LNCaP clone FGC (cell line): ENCODE results near the gene COL23A1.

ENCODE experiments used
- DNase-seq: peaks from one replicate; pipeline ENCODE4 v3.0.0-alpha.2; 2011; ENCODE audit warnings: low read depth
- H3K4me3 ChIP-seq: 2 replicates; pipeline ENCODE4 v1.5.1; 2011; ENCODE audit warnings: mild to moderate bottlenecking, low read depth, low read length, control low read depth
- TF ChIP-seq, protein P1 (sequence below): IDR thresholded peaks from 2 replicates; pipeline ENCODE4 v1.5.1; 2012; ENCODE audit warnings: mild to moderate bottlenecking; ENCODE audit not compliant: control insufficient read depth, insufficient read depth; ENCODE audit errors: extremely low read depth

COL23A1 gene

DNA sequence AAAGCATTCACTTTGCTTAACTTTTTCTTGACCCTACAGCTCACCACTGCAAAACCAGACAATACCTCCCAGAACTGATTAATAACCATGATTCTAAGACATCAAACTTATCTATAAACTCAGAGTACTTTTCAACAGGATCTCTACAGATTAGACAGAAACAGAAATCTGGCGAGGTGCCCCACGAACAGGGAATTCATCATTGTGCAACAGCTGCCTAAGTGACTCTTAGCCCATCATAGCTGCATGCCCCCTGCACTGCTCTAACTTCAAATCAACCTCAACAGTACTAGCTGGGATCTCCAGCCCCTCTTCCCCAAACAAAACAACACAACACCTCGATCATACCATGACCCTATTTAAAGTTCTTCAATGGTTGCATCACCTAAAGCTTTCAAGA, 16.1 kb upstream of the COL23A1 start:
- no peak overlapping the region for H3K4me3 ChIP-seq
- TF ChIP-seq, protein P1, sequence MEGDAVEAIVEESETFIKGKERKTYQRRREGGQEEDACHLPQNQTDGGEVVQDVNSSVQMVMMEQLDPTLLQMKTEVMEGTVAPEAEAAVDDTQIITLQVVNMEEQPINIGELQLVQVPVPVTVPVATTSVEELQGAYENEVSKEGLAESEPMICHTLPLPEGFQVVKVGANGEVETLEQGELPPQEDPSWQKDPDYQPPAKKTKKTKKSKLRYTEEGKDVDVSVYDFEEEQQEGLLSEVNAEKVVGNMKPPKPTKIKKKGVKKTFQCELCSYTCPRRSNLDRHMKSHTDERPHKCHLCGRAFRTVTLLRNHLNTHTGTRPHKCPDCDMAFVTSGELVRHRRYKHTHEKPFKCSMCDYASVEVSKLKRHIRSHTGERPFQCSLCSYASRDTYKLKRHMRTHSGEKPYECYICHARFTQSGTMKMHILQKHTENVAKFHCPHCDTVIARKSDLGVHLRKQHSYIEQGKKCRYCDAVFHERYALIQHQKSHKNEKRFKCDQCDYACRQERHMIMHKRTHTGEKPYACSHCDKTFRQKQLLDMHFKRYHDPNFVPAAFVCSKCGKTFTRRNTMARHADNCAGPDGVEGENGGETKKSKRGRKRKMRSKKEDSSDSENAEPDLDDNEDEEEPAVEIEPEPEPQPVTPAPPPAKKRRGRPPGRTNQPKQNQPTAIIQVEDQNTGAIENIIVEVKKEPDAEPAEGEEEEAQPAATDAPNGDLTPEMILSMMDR = no peak
- DNase-seq = no peak

DNA sequence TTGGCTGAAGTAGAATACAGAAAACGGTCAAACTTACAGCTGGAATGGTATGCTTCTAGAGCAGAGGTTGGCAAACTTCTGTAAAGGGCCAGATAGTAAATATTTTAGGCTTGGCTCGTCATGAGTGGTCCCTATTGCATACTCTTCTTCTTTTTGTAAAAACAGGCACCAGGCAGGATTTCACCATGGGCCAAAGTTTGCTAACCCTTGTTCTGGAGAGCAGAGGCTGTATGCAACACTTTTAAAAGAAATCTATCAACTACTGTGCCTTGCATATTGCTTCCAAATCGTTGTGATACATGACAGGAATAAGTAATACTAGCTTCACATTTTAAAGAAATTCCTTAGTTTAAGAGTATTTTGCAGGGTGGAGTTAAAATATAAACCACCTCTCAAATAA, 15.6 kb upstream of the COL23A1 start:
- DNase-seq = no peak
- TF ChIP-seq, protein P1 = no peak
- H3K4me3 ChIP-seq = no peak overlapping the region

DNA sequence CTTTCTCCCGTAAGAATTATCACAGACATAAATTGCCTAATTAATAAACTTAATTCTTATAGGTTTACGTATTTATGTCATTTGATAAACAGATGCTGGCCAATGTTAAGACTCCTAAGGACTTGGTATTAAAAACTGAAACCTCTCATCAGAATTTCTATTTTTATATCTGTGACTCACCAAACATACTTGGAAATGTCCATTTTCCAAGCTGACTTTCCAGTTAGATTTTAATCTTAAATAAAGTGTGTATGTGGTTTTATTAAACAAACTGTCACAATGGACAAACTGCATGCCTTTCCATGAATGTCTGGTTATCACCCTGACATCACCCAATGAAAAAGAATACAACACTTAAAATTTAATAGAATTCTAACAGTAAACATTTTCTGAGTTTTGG, 12.6 kb upstream of the COL23A1 start:
- no peak for DNase-seq
- TF ChIP-seq, protein P1 = no peak
- no peak overlapping the region for H3K4me3 ChIP-seq

DNA sequence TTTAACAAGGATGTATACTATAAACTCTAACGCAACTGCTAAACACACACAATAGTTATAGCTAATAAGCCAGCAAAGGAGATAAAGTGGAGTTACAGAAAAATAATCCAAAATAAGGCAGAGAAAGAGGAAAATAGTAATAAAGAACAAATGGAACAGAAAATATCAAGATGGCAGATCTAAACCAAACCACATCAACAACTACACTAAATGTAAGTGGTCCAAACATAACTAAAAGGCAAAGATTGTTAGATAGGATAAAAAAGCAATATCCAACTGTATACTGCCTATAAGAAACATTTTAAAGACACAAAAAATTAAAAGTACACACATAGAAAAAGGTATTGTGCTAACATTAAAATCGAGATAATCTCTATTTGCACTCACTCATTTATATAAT, 5.6 kb upstream of the COL23A1 start:
- TF ChIP-seq, protein P1 = no peak
- H3K4me3 ChIP-seq = no peak overlapping the region
- DNase-seq = no peak

DNA sequence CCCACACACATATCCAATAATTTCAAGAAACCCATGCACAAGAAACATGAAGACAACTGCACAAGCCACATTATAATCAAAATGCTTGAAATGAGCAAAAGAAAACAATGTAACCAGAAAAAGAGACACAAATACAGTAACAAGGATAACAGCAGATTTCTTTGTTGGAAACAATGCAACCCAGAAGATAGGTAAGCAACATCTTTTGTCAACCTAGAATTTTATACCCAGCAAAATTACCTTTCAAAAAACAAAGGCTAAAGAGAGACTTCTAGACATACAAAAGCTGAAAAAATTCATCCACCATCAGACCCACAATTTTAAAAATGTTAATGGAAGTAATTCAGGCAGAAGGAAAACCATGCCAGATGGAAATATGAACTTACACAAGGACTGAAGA, 5.0 kb upstream of the COL23A1 start:
- no peak for DNase-seq
- TF ChIP-seq, protein P1 = no peak
- H3K4me3 ChIP-seq = no peak overlapping the region

DNA sequence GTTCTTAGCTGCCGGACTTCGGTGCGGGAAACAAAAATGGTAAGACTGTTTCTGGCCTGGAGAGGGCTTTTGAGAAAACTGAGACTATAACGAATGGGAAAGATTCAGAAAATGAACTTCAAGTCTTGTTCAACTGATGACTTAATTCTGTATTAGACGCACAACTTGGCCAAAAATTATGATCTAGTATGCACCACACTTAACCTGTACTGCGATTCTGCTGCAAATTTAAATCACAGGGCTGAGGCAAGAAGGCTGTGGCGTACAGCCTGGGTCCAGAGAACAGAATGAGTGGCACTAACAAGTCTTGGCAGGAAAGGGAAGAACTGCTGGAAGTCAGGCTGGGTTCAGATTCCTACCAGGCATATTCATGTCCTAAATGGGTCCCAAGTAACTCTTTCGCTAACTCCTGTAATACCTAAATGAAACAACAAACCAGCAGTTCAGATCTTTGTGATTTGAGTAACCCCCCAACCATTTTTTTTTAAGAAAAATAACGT, 781 bp upstream of the COL23A1 start:
- no peak for DNase-seq
- TF ChIP-seq, protein P1 = no peak
- H3K4me3 ChIP-seq = no peak overlapping the region
